Measurements from ENCODE around the gene ACBD4.
A peak's percentile ranks its signal among the peaks of the same experiment; 100 is the strongest.

Gene ACBD4

DNA sequence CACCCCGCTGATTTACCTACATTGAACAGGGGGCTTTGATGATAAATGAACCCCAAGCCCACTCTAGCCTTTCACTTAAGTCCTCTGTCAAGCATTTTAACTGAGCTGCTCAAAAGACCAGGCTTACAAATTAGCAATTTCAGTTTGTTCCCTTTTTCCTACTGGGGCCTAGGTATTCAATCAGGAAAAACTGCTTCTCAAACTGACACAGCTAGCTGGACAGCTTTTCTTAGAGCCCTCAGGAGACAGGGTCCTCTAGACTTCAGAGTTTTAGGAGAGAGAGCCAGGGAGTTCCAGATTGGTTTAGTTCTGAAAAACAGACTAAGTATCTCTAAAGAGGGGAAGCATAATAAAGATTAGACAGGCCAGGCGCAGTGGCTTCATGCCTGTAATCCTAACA is 20.0 kb downstream of the ACBD4 start:
- no peak for DNase-seq (ENCODE audit: low spot score)

DNA sequence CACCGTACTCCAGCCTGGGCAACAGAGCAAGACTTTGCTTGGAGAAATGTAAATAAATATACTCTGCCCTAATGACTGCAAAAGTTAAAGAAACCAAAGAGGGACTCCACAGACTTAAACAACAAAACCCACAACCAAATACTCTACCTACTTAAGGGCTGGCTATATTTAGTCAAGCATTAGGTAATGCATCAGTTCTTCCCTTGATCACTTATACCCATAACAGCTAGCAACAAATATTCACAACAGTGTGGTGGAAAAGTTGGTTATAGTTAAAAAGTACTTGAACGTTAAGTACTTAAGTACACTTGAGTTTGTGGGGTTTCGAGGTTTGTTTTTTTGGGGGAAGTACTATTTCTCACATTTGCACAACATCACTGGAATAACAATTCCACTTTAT is 20.8 kb downstream of the ACBD4 start:
- DNase-seq (ENCODE audit: low spot score): no peak

DNA sequence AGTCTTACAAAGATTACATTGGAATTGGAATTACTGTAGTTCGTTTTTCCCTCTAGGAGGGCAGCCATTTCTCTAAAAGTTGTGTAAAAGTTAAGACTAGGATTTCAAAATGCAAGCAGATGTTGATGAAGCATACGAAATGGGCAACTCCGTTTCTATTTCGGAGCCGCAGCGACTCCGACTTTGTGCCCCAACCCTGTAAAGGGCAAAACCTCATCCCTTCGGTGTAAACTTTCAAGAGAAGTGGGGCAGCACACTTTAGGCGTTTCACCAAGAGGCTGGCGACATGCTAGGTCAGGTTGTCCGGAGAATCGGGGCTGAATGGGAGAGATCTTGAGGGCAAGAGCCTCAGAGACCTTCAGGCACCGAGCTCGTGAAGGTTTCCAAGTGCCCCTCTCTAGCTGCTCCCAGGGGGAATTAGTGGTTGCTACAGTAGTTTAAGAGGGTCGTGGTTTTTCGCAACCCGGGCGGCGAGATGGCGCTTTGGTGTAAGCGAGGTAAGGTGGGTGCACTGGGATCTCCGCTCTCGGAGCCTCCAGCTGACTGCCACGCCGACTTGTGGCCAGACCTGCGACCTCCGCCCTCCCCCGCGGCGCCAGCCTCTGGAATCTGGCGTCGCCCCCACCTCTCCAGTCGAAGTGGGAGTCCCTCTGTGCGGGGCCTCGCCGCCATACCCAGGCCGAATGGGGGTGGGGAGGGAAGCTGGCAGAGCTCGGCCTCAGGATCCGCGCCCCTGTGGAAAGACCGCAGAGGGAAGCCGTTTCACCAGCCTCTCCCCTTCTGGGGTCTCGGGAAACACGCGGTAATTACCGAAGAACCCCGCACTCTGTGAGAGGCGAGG is 25.2 kb downstream of the ACBD4 start:
- DNase-seq (ENCODE audit: low spot score): peak; percentile 63

DNA sequence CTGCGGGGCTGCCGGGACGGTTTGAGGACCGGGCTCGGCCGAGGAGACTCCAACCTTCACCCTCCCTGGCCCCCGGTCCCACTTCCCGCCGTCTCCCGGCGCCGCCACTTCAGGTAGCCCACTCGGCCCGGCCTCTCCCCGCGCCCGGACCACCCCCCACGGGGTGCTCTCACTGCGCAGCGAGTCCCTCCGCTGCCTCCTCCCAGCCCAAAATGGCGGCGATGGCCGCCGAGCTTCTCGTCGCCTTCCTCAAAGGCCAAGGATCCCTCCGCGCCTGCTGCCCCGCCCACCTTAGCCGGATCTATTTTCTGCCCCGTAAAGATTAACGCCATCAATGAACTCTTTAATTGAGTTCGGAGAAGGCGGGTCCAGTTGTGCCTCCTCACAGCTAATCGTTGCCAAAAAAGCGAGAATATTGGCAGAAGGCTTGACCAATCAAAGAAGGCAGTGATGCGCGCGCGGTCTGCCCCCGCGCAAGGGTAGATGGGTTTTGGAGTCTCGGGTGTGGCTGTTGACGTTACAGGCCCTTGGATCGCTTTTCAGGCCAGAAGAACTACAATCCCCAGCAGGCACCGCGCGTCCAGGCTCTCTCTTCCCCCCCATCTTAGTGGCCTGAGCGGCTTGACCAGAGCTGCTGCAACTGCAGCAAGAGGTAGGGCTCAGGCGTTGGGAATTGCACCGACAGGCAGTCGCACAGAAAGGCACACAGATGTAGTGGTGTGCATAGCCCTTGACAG is 26.0 kb downstream of the ACBD4 start, which contains the start of gene HEXIM2:
TSS of gene HEXIM2 (plus strand) at position 588 of the 737 bp plus-strand sequence. CDS start 919 bp downstream, outside the sequence.
- DNase-seq (ENCODE audit: low spot score): peak; percentile 100

DNA sequence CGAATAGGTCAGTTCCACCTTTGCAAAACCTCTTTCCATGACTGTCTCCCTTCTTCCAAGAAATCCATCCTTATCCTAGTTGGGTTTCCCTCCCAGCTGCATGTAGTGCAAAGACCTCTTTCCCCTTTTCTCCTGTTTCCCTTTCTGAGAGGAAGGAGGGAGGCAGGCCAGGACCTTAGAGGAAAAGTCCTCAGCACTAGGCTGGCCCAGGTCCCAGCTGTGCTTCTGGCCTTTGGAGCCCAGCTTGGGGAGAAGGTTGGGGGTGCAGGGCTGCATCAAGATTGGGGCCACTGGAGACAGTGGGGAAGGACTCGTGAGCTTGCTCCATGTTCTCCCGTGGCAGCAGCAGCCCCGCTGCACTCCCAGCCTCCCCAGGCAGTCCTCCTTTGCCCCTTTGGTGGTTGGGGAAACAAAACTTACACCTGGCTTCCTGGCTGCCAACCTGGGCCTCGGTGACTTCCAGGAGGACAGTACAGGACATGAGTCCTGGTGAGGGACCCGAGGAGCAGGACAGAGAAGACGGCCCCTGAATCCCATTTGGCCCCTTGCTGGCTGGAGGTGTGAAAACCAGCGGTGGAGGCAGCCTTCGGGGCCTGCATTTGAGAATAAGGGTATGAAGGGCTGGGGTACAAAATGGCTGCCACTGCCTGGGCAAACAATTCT is 26.7 kb downstream of the ACBD4 start:
- DNase-seq (ENCODE audit: low spot score): no peak

DNA sequence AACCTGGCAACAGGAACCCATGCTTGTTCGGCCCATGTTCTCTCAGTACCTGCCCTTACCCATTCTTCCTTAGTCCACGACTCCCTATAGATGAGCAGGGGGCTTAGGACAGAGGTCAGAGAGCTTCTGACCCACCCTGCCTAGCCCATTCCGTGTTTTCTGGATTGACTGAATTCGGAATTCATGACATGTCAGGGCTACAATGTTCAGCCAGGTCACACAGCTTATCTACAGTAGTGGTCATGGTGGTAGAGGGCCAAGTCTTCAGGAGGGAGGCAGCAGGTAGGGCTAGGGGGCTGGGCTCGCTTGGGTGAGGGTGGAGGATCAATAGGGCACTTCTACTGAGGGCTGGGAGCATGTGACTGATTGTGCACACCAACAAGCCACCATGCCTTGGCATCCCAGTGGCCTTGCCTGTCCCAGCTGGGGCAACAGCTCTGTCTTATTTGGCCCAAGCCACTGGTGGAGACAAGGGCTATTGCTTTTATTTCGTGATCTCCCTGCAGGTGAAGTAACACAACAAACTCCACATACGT is 29.3 kb downstream of the ACBD4 start:
- no peak for DNase-seq (ENCODE audit: low spot score)

DNA sequence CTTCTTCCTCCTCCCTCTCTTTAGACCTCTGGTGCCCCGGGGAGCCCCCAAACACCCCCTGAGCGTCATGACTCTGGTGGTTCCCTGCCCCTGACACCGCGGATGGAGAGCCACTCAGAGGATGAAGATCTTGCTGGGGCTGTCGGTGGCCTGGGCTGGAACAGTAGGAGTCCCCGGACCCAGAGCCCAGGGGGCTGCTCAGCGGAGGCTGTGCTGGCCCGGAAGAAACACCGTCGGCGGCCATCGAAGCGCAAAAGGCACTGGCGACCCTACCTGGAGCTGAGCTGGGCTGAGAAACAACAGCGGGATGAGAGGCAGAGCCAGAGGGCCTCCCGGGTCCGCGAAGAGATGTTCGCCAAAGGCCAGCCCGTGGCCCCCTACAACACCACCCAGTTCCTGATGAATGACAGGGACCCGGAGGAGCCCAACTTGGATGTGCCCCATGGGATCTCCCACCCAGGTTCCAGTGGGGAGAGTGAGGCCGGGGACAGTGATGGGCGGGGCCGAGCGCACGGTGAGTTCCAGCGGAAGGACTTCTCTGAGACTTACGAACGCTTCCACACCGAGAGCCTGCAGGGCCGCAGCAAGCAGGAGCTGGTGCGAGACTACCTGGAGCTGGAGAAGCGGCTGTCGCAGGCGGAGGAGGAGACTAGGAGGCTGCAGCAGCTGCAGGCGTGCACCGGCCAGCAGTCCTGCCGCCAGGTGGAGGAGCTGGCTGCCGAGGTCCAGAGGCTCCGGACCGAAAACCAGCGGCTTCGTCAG is 33.7 kb downstream of the ACBD4 start:
- no peak for DNase-seq (ENCODE audit: low spot score)

DNA sequence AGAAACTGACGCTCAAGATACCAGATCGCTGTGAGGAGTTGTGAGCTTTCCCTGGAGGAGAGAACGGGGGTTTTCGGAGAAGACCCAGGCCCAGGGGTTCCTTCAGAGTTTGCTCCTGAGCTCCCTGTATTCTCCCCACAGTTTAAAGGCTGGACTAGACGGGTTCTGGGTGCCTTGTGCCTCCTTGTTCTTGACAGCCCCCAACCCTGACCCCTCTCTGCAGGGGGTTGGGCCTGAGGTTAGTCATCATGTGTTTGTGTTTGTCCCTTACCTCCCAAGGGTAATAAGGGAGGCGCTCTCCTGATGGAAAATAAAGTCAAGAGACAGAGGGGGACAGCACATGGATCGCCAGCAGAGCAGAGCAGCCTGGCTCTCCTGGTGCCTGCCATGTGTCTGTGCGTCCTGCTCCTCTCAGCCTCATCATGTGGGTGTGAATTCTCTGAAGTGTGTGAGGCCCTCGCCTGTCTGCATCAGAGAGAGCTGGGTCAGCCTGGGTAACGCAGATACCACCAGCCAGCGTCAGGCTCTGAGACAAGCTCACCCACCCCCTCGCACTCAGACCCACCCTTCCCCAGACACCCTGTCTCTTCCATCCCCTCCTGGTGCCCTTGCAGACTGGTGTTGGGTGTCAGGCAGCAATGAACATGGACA is 34.9 kb downstream of the ACBD4 start:
- DNase-seq (ENCODE audit: low spot score): no peak

DNA sequence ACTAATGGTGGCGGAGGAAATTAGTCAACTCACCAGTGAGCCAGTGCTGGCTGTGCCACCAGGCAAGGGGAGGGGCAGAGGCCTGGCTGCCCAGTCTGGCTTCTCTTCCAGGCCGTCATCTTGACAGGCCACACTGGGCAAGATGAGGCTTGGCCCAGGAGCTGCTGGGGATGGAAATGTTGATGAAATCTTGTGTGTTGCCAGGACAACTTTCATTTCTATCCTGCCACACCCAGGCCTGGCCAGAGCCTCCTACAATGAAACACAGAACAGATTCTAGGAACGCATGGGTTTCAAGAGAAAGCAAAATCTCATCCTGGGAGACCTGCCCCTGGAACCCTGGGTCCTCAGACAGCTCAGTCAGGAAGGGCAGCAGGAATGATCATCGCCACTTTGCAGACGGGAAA is 35.4 kb downstream of the ACBD4 start:
- DNase-seq (ENCODE audit: low spot score): peak; percentile 2

DNA sequence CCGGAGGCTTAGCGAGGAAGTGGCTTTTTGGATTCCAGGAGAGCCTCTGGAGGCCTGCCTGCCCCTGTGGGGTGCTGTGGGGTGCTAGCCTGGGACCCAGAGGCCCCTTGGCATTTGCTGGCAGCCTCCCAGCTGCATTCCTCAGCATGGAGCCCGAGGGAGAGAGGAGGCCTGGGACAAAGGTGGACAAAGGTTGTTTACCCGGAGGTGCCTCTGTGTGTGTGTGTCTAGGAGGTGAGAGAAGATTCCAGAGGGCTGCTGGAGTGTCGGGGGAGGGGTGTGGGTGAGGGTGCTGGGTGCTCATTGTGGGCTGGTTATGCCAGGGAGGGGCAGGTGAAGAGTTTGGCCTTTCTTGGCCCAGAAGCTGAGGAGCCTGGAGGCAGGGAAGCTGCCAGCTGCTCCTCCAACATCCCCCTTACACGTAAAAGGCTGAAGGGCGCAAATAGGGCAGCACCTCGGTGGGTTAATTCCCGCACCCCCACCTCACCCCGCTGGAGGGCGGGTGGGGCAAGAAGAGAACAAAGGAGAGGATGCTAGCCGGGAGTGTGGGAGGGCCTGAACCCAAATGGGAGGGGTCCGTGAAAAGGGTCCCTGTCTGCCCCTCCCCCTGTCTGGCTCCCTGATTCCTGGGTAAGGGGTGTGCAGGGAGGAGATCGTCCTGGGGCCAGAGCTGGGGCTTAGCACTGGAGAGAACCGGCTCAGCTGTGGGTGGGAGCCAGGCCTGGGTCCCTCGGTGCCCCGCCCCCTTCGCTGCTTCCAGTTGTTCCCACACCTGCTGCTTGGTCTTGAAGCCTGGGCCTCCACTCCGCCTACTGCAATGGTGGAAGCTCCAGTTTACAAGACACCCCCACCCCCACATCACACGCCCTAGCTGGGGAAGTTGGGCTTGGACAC is 36.1 kb downstream of the ACBD4 start:
- DNase-seq (ENCODE audit: low spot score): no peak

DNA sequence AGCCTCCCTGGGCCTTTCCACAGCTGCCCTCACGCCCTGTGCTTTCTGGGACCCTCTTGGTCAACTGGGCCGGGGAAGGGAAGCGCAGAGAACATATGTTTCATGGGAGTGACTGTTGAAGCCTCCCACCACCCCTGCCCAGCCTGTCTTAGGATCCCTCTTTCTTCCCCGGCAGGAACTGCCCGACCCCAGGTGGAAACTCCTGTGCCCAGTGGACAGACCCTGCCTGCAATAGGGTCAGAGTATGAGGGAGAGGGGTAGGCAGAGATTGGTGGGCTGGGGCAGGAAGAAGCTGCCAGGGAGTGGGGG is 36.7 kb downstream of the ACBD4 start:
- no peak for DNase-seq (ENCODE audit: low spot score)

DNA sequence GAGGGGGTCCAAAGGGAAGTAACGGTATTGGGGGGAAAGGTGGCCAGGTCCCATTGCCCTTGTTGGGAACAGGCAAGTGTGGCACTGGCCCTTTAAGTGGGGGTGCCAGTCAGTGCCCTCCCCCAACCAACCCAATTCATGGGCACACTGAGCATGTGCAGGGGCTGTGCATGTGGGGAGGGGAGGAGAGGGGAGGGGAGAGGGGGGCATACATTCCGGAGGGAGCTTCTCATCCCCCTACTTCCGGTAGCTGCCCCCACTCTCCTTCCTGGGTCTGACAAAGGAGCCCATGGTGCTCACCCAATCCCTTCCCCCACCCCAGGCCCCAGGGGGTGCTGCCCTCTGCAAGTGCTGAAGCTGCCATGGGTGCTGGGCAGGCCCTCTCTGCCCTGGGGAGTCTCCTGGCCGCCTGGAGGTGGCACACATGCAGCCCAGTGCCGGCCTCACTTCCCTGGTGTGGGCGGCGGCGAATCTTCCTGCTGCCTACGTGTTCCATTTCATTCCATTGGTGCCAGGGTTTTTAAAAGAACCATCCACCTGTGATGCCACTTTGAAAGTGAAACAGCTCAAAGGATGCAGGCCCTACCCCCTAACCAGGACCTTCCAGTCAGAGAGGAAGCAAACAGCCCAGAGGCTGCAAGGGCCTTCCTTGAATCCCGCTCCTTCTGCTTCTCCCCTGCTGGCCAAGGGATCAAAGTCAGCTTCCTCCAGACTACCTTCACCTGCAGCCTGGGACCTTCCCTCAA is 37.2 kb downstream of the ACBD4 start:
- no peak for DNase-seq (ENCODE audit: low spot score)

DNA sequence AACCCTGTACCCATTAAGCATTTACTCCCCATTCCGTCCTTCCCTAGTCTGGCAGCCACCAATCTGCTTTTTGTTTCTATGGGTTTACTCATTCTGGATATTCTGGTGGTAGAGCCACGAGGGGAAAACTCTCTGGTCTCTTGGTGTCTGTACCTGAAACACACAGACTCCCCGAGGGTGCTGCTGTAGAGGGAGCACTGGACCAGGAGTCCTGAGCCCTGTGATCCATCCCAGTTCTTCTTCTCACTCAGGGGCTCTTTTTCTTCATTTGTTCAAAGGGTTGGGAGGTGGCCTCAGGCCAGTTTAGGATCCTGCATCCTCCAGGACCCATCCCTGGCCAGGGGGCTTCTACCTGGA is 40.2 kb downstream of the ACBD4 start:
- no peak for DNase-seq (ENCODE audit: low spot score)

DNA sequence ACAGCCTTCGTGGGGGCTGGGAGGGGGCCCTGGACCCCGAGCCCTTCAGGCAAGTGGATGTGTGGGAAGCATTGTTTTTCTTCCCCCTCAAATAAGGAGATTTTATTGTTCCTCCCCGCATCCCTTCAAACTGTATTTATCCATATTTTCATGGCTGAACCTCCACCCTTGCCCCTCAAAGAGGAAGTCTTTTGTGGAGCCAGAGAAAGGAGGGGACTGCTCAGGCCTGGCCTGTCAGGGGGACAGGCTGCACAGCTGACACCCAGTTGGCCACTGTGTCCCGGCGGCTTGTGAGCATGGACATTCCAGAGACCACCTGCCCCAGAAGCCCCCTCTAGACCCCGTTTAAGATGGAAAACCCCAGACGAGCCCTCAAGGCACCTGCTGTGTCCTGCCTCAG is 42.1 kb downstream of the ACBD4 start:
- no peak for DNase-seq (ENCODE audit: low spot score)

DNA sequence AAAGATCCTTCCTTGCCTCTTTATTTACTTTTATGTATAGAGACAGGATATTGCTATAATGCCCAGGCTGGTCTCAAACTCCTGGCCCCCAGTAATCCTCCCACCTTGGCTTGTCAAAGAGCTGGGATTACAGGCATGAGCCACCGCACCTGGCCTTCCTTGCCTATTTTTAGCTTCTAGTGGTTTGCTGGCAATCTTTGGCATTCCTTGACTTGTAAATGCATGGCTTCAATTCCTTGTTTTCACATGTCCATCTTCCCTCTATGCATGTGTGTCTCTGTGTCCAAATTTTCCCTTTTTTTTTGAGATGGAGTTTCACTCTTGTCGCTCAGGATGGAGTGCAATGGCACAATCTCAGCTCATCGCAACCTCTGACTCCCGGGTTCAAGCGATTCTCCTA is 48.7 kb downstream of the ACBD4 start:
- no peak for DNase-seq (ENCODE audit: low spot score)

DNA sequence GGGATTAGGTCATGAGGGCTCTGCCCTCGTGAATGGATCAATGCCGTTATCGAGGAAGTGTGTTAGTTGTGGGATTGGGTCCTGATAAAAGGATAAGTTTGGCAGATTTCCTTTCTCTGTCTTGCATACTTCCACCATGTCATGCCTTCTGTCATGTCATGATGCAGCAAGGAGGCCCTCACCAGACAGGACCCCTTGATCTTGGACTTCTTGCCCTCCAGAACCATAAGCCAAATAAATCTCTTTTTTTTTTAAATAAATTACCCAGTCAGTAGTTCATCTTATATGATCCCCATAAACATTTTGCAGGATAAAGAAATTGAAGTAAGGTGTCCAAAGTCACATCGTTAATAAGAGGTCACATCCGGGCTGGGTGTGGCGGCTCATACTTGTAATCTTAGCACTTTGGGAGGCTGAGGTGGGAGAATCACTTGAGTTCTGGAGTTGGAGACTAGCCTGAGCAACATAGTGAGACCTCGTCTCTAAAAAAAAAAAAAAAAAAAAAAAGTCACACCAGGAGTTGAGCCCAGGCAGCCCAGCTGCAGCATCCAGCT is 51.4 kb downstream of the ACBD4 start:
- DNase-seq (ENCODE audit: low spot score): no peak

DNA sequence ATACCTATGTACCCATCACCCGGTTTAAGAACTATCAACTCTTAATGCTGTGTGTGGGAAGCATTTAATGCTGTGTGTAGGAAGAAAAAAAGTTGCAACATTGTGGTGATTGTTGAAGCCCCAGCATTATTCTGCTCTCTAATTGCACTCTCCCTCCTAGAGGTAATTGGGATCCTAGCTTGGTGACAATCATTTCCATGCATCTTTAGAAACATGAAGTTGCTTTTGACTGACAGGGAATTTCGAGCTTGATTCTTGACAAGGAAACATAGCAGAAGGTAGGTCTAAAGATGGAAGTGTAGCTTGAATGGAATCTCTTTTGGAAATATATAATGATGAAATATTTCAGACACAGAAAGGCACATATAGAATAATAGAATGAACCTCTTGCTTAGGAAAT is 53.5 kb downstream of the ACBD4 start:
- no peak for DNase-seq (ENCODE audit: low spot score)

DNA sequence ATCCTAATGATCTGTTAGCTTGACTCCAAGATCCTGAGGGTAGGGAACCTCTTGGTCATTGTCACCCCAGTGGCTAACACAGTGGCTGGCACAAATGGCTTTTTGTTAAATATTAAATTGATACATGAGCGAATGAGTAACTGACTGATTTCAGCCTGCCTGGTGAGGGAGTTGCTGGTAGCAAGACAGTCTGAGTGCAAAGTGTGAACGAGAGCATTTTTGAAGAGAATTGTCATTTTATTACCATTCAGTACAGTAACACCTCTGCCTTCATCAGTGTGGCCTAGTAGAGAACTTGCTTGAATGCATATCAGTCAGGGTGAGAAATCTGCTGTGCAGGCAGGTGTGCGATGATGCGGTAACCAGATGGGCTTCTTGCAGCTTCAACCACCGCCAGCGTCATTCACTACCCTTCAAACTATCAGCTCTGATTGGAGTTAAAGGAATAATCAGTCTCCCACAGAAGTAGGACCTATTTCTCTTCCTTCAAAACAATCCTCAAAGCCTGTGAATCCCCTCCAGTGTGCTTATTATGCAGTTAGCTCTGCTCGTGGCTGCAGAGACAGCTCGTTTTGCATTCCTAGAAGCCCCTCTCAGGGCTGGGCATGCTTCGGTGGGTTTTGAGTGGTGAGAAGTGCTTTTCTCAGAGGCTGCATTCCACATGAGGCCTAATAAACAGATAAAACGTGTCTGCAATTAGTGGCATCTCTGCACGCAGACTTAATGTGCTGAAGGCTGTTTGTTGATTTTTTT is 55.2 kb downstream of the ACBD4 start:
- no peak for DNase-seq (ENCODE audit: low spot score)
